Activated naive CD8-positive, alpha-beta T cell treated with anti-CD3 and anti-CD28 coated beads, Interleukin-2, amount 10 ng/mL, durations not matched to agents 7 days and 5 days (primary cell): ENCODE results near the gene FMN1. TPM values are rescaled to one million over a fixed set of nuclear protein-coding genes. Genes with fewer than 3 reads are reported as not detected.
"Not testable (repeated sequence)": the region's sequence is repeated elsewhere in the genome, so short reads cannot be mapped to it uniquely, and the experiment has no call there.

Experiments
- ATAC-seq: fragments of 150-1000 bp; cut with Tn5 transposase; one replicate; pipeline ENCODE4 v1.10.0; 2021; ENCODE audit warnings: low read depth, moderate library complexity
- POLR2A ChIA-PET: fragments of 350-600 bp; sonication (Branson Sonifier 250); formaldehyde crosslinking; loops from one replicate; lab custom pipeline; 2021; ENCODE audit warnings: antibody characterized with exemption; lab: Charles Lee
- DNase-seq: peaks from one replicate; pipeline ENCODE4 v3.0.0; 2021
- H3K27ac Mint-ChIP-seq: one replicate; pipeline ENCODE4 v1.8.0; 2022; ENCODE audit warnings: mild to moderate bottlenecking, mixed read lengths
- H3K27me3 Mint-ChIP-seq: one replicate; pipeline ENCODE4 v1.8.0; 2022; ENCODE audit warnings: mild to moderate bottlenecking, moderate library complexity, mixed read lengths
- H3K36me3 Mint-ChIP-seq: one replicate; pipeline ENCODE4 v1.8.0; 2021; ENCODE audit warnings: mild to moderate bottlenecking, mixed read lengths
- H3K4me1 Mint-ChIP-seq: one replicate; pipeline ENCODE4 v1.8.0; 2021; ENCODE audit warnings: mixed read lengths
- H3K4me3 Mint-ChIP-seq: one replicate; pipeline ENCODE4 v1.8.0; 2022; ENCODE audit warnings: mild to moderate bottlenecking, moderate library complexity, mixed read lengths
- H3K9me3 Mint-ChIP-seq: one replicate; pipeline ENCODE4 v1.8.0; 2021; ENCODE audit warnings: mixed read lengths
- total RNA-seq, 2 experiments: library from RNA; stranded (reverse); gene quantifications; one replicate each; pipeline ENCODE4 v1.2.3, GENCODE V29; 2021

FMN1 gene
- total RNA-seq, 2 experiments from 2014 or later, result 0.08 to 0.45 TPM

- Mint-ChIP-seq H3K4me3 (no peak overlapping the region), H3K9me3 (no peaks in the 10 kb centered on the region), H3K36me3 (no peaks in the 10 kb centered on the region), H3K4me1 (peaks cover 7% of the 10 kb centered on the region), H3K27ac (no peak overlapping the region), H3K27me3 (no peaks in the 10 kb centered on the region)
- DNase-seq, result no peak
- POLR2A ChIA-PET, result no interaction called here
- no peak for ATAC-seq
Observed at GRCh38 chr15:32859996-32860395, 334.5 kb downstream of the FMN1 start.

- POLR2A ChIA-PET, result no interaction called here
- ATAC-seq (no peak), DNase-seq (no peak)
- Mint-ChIP-seq H3K27me3 (peaks cover 3% of the 10 kb centered on the region), H3K4me3 (no peak overlapping the region), H3K9me3 (no peaks in the 10 kb centered on the region), H3K36me3 (no peaks in the 10 kb centered on the region), H3K27ac (no peak overlapping the region), H3K4me1 (peaks cover 6% of the 10 kb centered on the region)
Observed at GRCh38 chr15:32859251-32859650, 335.3 kb downstream of the FMN1 start.

- H3K4me3 Mint-ChIP-seq, result no peak overlapping the region
- ATAC-seq (no peak), DNase-seq (no peak)
- peaks cover 3% of the 10 kb centered on the region for H3K27me3 Mint-ChIP-seq
- H3K27ac Mint-ChIP-seq, result no peak overlapping the region
- peaks cover 2% of the 10 kb centered on the region for H3K4me1 Mint-ChIP-seq
- H3K36me3 Mint-ChIP-seq, result no peaks in the 10 kb centered on the region
- no peaks in the 10 kb centered on the region for H3K9me3 Mint-ChIP-seq
- POLR2A ChIA-PET, result no interaction called here
Observed at GRCh38 chr15:32857732-32858131, 336.8 kb downstream of the FMN1 start.

GRCh38 chr15:32856753-32857152 is 337.8 kb downstream of the FMN1 start:
- POLR2A ChIA-PET, result no interaction called here
- no peaks in the 10 kb centered on the region for H3K9me3 Mint-ChIP-seq
- H3K27ac Mint-ChIP-seq, result no peak overlapping the region
- DNase-seq, result no peak
- ATAC-seq, result no peak
- no peaks in the 10 kb centered on the region for H3K36me3 Mint-ChIP-seq
- peaks cover 3% of the 10 kb centered on the region for H3K27me3 Mint-ChIP-seq
- H3K4me3 Mint-ChIP-seq, result no peak overlapping the region
- H3K4me1 Mint-ChIP-seq, result no peaks in the 10 kb centered on the region

- DNase-seq (no peak), ATAC-seq (no peak)
- Mint-ChIP-seq H3K27ac (no peak overlapping the region), H3K27me3 (peaks cover 3% of the 10 kb centered on the region), H3K36me3 (no peaks in the 10 kb centered on the region), H3K4me3 (no peak overlapping the region), H3K9me3 (no peaks in the 10 kb centered on the region), H3K4me1 (no peaks in the 10 kb centered on the region)
- POLR2A ChIA-PET, result no interaction called here
Observed at GRCh38 chr15:32855942-32856341, 338.6 kb downstream of the FMN1 start.

GRCh38 chr15:32853592-32853991 is 340.9 kb downstream of the FMN1 start:
- POLR2A ChIA-PET, result no interaction called here
- Mint-ChIP-seq H3K27me3 (peaks cover 3% of the 10 kb centered on the region), H3K27ac (no peak overlapping the region), H3K36me3 (no peaks in the 10 kb centered on the region), H3K4me1 (no peaks in the 10 kb centered on the region), H3K4me3 (no peak overlapping the region), H3K9me3 (no peaks in the 10 kb centered on the region)
- ATAC-seq (no peak), DNase-seq (no peak)

GRCh38 chr15:32852771-32853170 is 341.7 kb downstream of the FMN1 start:
- H3K4me3 Mint-ChIP-seq, result no peak overlapping the region
- POLR2A ChIA-PET, result no interaction called here
- DNase-seq, result no peak
- ATAC-seq, result no peak
- no peaks in the 10 kb centered on the region for H3K4me1 Mint-ChIP-seq
- H3K27ac Mint-ChIP-seq, result no peak overlapping the region
- peaks cover 3% of the 10 kb centered on the region for H3K27me3 Mint-ChIP-seq
- H3K36me3 Mint-ChIP-seq, result no peaks in the 10 kb centered on the region
- no peaks in the 10 kb centered on the region for H3K9me3 Mint-ChIP-seq

GRCh38 chr15:32852017-32852416 is 342.5 kb downstream of the FMN1 start:
- DNase-seq, result no peak
- Mint-ChIP-seq H3K27ac (no peak overlapping the region), H3K36me3 (no peaks in the 10 kb centered on the region), H3K27me3 (peaks cover 3% of the 10 kb centered on the region), H3K4me1 (no peaks in the 10 kb centered on the region), H3K9me3 (no peaks in the 10 kb centered on the region), H3K4me3 (no peak overlapping the region)
- POLR2A ChIA-PET, result no interaction called here
- ATAC-seq, result no peak

- Mint-ChIP-seq H3K4me1 (no peaks in the 10 kb centered on the region), H3K27ac (no peak overlapping the region), H3K4me3 (no peak overlapping the region), H3K27me3 (peaks cover 3% of the 10 kb centered on the region), H3K9me3 (no peaks in the 10 kb centered on the region), H3K36me3 (no peaks in the 10 kb centered on the region)
- POLR2A ChIA-PET, result no interaction called here
- no peak for DNase-seq
- ATAC-seq, result no peak
Observed at GRCh38 chr15:32851572-32851971, 342.9 kb downstream of the FMN1 start.

- ATAC-seq, result no peak
- no peak overlapping the region for H3K27ac Mint-ChIP-seq
- POLR2A ChIA-PET, result no interaction called here
Observed at GRCh38 chr15:32849769-32850668, 344.5 kb downstream of the FMN1 start.

GRCh38 chr15:32846671-32847070 is 347.8 kb downstream of the FMN1 start:
- H3K36me3 Mint-ChIP-seq, ATAC-seq, H3K9me3 Mint-ChIP-seq, H3K27ac Mint-ChIP-seq, DNase-seq, H3K27me3 Mint-ChIP-seq, H3K4me3 Mint-ChIP-seq, POLR2A ChIA-PET, H3K4me1 Mint-ChIP-seq: not testable (repeated sequence)

More at GRCh38 chr15:32849769-32850668, 344.5 kb downstream of the FMN1 start:
- Mint-ChIP-seq H3K36me3 (no peaks in the 10 kb centered on the region), H3K4me3 (no peak overlapping the region), H3K9me3 (no peaks in the 10 kb centered on the region), H3K4me1 (no peaks in the 10 kb centered on the region), H3K27me3 (peaks cover 3% of the 10 kb centered on the region)
- DNase-seq, result no peak

GRCh38 chr15:32844118-32844711 is 350.3 kb downstream of the FMN1 start:
- Mint-ChIP-seq H3K9me3 (no peaks in the 10 kb centered on the region), H3K27ac (no peak overlapping the region), H3K4me1 (no peaks in the 10 kb centered on the region), H3K27me3 (peaks cover 2% of the 10 kb centered on the region), H3K4me3 (no peak overlapping the region), H3K36me3 (no peaks in the 10 kb centered on the region)
- ATAC-seq (no peak), DNase-seq (no peak)
- POLR2A ChIA-PET, result no interaction called here

- H3K4me1 Mint-ChIP-seq, result no peaks in the 10 kb centered on the region
- H3K9me3 Mint-ChIP-seq, result no peaks in the 10 kb centered on the region
- H3K4me3 Mint-ChIP-seq, result no peak overlapping the region
- peaks cover 2% of the 10 kb centered on the region for H3K27me3 Mint-ChIP-seq
- no peak for ATAC-seq
- no peak for DNase-seq
- POLR2A ChIA-PET, result interaction anchor here (0.6 kb wide), 1 partner anchor 1804 kb away, joined by 4 read pairs; no protein-coding TSS in a partner anchor
- no peak overlapping the region for H3K27ac Mint-ChIP-seq
- no peaks in the 10 kb centered on the region for H3K36me3 Mint-ChIP-seq
Observed at GRCh38 chr15:32843219-32843815, 351.2 kb downstream of the FMN1 start.

GRCh38 chr15:32842081-32842480 is 352.4 kb downstream of the FMN1 start:
- ATAC-seq, result no peak
- no peak overlapping the region for H3K4me3 Mint-ChIP-seq
- H3K36me3 Mint-ChIP-seq, result no peaks in the 10 kb centered on the region
- no peaks in the 10 kb centered on the region for H3K4me1 Mint-ChIP-seq
- H3K27ac Mint-ChIP-seq, result no peak overlapping the region
- H3K27me3 Mint-ChIP-seq, result peaks cover 2% of the 10 kb centered on the region
- no peak for DNase-seq
- H3K9me3 Mint-ChIP-seq, result no peaks in the 10 kb centered on the region
- POLR2A ChIA-PET, result no interaction called here
